Left lung (tissue), 10 donors: ENCODE data around the gene SPTA1. TPM values are rescaled to one million over a fixed set of nuclear protein-coding genes. Genes with fewer than 3 reads are reported as not detected.

ENCODE experiments used
- ATAC-seq: fragments of 200-7000 bp; cut with Tn5 transposase; one replicate; pipeline ENCODE4 v1.9.1; 2020; ENCODE audit warnings: moderate library complexity
- DNase-seq, 4 donors: peaks; one replicate each; pipeline ENCODE4 v3.0.0-alpha.2; 2013 to 2020
- H3K27ac ChIP-seq, 2 donors: fragments of 200-600 bp; sonication (generic) in 1 of 2; one replicate each; pipeline versions ENCODE4 v1.5.0 to v1.8.0; 2020 to 2021
- H3K27me3 ChIP-seq, 2 donors: fragments of 200-600 bp; sonication (generic) in 1 of 2; one replicate each; pipeline versions ENCODE4 v1.5.0 to v1.8.0; 2020 to 2021
- H3K36me3 ChIP-seq, 2 donors: fragments of 200-600 bp; sonication (generic) in 1 of 2; one replicate each; pipeline versions ENCODE4 v1.5.0 to v1.8.0; 2020 to 2021
- H3K4me1 ChIP-seq, 2 donors: fragments of 200-600 bp; one replicate each; pipeline ENCODE4 v1.8.0; 2021
- H3K4me3 ChIP-seq, 2 donors: fragments of 200-600 bp; sonication (generic) in 1 of 2; one replicate each; pipeline versions ENCODE4 v1.5.0 to v1.8.0; 2020 to 2021; ENCODE audit warnings: mild to moderate bottlenecking in 1 of 2
- H3K9me3 ChIP-seq, 2 donors: fragments of 200-600 bp; sonication (generic) in 1 of 2; one replicate each; pipeline versions ENCODE4 v1.5.0 to v1.8.0; 2020 to 2021
- intact Hi-C, 2 donors: fragments of 100-400 bp; cut with DNase I; formaldehyde crosslinking; loops; one replicate each; pipeline versions ENCODE4 v1.11.2 to v1.14.2; 2022
- polyA plus RNA-seq, 6 donors: library from polyadenylated mRNA; unstranded; fragments of 120-200 nt; gene quantifications; one replicate each; pipeline ENCODE4 v1.2.1, GENCODE V29; 2013; ENCODE audit not compliant: insufficient read length in 6 of 6
- total RNA-seq, 2 donors: library from RNA; stranded (reverse); fragmentation: NEBNext Ultra II Directional; extraction: Animal tissue kit (Norgen Biotek cat#: 25700); gene quantifications; one replicate each; pipeline ENCODE4 v1.2.1, GENCODE V29; 2021
- TF ChIP-seq, protein P1 (sequence below), 2 donors: fragments of 200-600 bp; sonication (generic) in 1 of 2; IDR thresholded peaks; one replicate each; pipeline versions ENCODE4 v1.5.0 to v1.8.0; 2021; ENCODE audit warnings: antibody characterized with exemption in 2 of 2
- donor health status: DM: no; HTN: yes; CAD: no.
- donor health status: DM: no; HTN: no; CAD: no.

SPTA1 gene
- total and polyA plus RNA-seq, 8 donors, result 0.06 to 13.3 (median 9.3) TPM

DNA sequence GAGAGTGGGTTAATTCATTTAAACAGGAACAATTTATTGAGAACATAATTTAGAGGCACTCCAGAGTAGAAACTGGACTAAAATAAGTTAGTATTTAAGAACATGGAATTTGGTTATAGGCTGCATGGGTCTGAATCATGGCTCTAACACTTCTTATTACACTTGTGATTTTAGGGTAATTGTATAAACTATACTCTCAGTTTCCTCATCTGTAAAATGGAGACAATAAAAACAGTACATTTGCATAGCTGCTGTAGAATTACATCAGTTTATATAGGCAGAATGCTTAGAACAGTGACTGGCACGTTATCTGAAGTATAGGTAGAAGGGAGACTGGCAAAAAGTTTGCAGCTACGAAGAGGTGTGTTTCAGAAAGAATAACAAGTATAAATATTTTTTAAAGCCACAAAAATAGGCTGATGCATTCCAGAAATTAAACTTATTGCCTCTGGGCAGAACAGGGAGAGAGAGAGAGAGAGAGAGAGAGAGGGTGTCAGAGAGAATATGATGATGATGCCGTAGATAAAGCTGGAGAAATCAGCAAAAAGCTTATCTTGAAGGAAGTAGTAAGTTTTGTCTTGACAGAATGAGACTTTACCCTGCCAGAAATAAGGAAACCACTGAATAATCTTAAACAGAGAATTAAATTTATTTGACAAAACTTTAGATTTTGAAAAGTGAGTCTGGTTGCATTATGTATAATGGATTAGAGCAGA, 42.2 kb upstream of the SPTA1 start:
- ATAC-seq (no peak), DNase-seq (no peak)
- no peaks in the 10 kb centered on the region for H3K27me3 ChIP-seq
- H3K27ac ChIP-seq, result no peak overlapping the region
- no peaks in the 10 kb centered on the region for H3K4me1 ChIP-seq
- H3K9me3 ChIP-seq, result no peaks in the 10 kb centered on the region
- no peak overlapping the region for H3K4me3 ChIP-seq
- TF ChIP-seq, protein P1, sequence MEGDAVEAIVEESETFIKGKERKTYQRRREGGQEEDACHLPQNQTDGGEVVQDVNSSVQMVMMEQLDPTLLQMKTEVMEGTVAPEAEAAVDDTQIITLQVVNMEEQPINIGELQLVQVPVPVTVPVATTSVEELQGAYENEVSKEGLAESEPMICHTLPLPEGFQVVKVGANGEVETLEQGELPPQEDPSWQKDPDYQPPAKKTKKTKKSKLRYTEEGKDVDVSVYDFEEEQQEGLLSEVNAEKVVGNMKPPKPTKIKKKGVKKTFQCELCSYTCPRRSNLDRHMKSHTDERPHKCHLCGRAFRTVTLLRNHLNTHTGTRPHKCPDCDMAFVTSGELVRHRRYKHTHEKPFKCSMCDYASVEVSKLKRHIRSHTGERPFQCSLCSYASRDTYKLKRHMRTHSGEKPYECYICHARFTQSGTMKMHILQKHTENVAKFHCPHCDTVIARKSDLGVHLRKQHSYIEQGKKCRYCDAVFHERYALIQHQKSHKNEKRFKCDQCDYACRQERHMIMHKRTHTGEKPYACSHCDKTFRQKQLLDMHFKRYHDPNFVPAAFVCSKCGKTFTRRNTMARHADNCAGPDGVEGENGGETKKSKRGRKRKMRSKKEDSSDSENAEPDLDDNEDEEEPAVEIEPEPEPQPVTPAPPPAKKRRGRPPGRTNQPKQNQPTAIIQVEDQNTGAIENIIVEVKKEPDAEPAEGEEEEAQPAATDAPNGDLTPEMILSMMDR (IDR thresholded peaks at IDR 0.05), result no peak
- H3K36me3 ChIP-seq, result no peaks in the 10 kb centered on the region
- intact Hi-C loops, result no loop called here

DNA sequence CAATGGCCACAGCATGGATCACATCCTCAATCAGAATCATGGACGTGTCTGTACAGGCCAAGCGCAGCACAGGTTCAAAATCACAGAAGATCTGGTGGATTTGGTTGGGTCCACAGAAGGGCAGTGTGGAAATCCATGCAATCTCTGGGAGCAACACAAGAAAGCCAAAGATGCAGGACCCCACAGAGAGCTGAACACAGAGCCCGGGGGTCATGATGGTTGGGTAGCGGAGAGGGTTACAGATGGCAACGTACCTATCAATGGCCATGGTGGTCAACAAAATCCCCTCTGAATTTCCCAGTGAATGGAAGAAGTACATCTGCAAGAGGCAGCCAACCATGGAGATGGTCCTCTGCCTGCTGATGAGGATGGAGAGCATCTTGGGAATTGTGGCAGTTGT, 37.9 kb upstream of the SPTA1 start:
- Histone ChIP-seq H3K4me3 (no peak overlapping the region), H3K36me3 (no peaks in the 10 kb centered on the region), H3K27ac (no peak overlapping the region), H3K9me3 (no peaks in the 10 kb centered on the region), H3K4me1 (no peaks in the 10 kb centered on the region), H3K27me3 (no peaks in the 10 kb centered on the region)
- TF ChIP-seq, protein P1 (IDR thresholded peaks at IDR 0.05), result no peak
- intact Hi-C loops, result no loop called here
- ATAC-seq, result no peak
- no peak for DNase-seq

DNA sequence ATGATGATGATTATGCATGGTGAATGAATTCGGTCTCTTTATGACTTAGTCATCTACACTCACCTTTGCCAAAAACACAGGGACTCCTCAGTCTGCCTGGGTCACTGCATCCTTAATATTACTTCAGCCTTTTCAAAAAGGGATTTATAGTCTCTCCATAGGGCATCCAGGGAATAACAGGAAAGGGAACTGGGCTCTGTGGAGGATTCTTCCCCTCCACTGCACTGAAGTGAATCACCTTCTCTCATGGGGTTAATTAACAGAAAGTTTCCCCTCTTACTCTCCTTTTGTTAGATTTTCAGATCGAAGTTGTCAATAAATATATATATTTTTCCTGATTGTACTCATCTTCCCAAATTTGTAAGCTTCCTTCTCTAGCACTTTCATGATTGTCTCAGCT, 34.1 kb upstream of the SPTA1 start, which contains the start of gene OR6K3:
Gene OR6K3 (minus strand): TSS at position 101 of the 400 bp plus-strand sequence. CDS start 2,605 bp downstream, outside the sequence.
- ATAC-seq, result no peak
- TF ChIP-seq, protein P1 (IDR thresholded peaks at IDR 0.05), result no peak
- no peak for DNase-seq
- intact Hi-C loops, result no loop called here
- no peaks in the 10 kb centered on the region for H3K27me3 ChIP-seq
- H3K27ac ChIP-seq, result no peak within 1 kb of the TSS
- H3K4me1 ChIP-seq, result no peaks in the 10 kb centered on the region
- no peaks in the 10 kb centered on the region for H3K9me3 ChIP-seq
- H3K36me3 ChIP-seq, result no peaks in the 10 kb centered on the region
- no peak within 1 kb of the TSS for H3K4me3 ChIP-seq

DNA sequence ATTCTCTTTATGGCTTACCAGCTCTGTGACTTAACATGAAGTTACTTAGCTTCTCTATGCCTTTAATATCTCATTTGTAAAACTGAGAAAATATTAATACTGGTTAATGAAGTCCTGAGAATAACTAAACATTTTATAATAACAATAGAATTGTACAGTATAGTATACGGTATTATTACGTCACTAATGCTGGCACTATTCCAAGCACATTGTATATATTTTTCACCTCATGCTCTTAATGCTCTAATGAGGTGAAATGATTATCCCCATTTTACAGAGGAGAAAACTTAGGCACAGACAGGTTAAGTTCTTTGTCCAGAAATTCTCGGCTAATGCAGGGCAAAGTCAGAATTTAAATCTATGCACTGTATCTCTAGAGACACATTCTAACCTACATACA, 33.1 kb upstream of the SPTA1 start:
- H3K27me3 ChIP-seq, result no peaks in the 10 kb centered on the region
- intact Hi-C loops, result no loop called here
- no peak overlapping the region for H3K27ac ChIP-seq
- no peak for ATAC-seq
- H3K36me3 ChIP-seq, result no peaks in the 10 kb centered on the region
- H3K4me1 ChIP-seq, result no peaks in the 10 kb centered on the region
- no peak overlapping the region for H3K4me3 ChIP-seq
- TF ChIP-seq, protein P1 (IDR thresholded peaks at IDR 0.05), result no peak
- H3K9me3 ChIP-seq, result no peaks in the 10 kb centered on the region
- DNase-seq, result no peak

DNA sequence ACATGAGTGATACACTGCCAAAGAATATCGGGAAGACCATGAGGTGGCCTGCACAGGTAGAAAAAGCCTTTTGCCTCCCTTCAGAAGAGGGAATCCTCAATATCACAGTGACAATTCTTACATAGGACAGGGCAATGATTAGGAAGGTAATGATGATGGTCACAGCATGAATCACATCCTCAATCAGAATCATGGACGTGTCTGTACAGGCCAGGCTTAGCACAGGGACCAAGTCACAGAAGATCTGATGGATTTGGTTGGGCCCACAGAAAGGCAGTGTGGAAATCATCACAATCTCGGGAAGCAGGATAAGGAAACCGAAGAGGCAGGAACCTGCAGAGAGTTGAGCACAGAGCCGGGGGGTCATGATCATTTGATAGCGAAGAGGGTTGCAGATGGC, 30.8 kb upstream of the SPTA1 start:
- Histone ChIP-seq H3K27me3 (no peaks in the 10 kb centered on the region), H3K4me1 (no peaks in the 10 kb centered on the region), H3K27ac (no peak overlapping the region), H3K36me3 (no peaks in the 10 kb centered on the region), H3K9me3 (no peaks in the 10 kb centered on the region), H3K4me3 (no peak overlapping the region)
- no peak for ATAC-seq
- intact Hi-C loops, result no loop called here
- DNase-seq, result no peak
- TF ChIP-seq, protein P1 (IDR thresholded peaks at IDR 0.05), result no peak
